Placental epithelial cell (primary cell): ENCODE measurements around the gene ISOC2. TPM values are rescaled to one million over a fixed set of nuclear protein-coding genes. Genes with fewer than 3 reads are reported as not detected.

Source experiments
- total RNA-seq: library from RNA; depleted of rRNA; stranded (reverse); fragments of >200 nt; gene quantifications from 2 replicates; pipeline ENCODE4 v1.2.3, GENCODE V29; 2012

The ISOC2 gene, protein sequence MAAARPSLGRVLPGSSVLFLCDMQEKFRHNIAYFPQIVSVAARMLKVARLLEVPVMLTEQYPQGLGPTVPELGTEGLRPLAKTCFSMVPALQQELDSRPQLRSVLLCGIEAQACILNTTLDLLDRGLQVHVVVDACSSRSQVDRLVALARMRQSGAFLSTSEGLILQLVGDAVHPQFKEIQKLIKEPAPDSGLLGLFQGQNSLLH
- 63.6 and 80.4 TPM in 2 replicates for total RNA-seq

DNA sequence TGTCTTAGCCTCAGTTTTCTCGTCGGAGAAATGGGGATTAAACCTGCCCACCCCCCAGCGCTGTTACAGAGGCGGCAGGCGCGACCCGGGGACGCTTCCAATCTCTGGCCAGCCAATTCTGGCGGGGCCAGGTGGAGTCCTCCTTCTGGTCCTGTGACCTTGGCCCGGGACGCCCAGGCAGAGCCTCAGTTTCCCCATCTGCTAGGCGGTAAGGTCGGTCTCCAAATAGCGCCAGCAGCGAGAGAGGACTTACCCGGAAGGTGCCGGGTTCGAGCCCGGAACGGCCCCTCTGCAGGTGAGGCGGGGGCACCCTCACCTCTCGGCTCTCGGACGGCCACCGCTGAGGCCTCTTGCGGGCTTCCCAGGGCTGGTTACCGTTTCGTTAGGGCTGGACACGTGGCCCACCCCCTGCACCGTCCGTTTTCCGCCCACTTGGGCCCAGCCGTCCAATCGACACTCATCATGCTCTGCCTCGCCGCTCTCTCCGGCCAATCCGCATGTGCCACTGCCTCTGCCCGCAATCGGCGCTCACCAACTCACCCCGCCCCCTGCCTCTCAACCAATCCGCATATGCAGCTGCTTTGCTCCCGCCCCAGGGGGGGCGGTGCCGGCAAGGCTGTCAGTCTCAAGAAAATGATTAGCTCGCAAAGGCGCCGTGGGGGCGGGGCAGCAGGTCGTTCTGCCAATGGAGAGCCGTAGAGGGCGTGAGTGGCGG lies at the start of gene ISOC2:
Gene ISOC2 (minus strand): TSS at position 384 of the 715 bp plus-strand sequence. CDS start 5,156 bp downstream, outside the sequence.

DNA sequence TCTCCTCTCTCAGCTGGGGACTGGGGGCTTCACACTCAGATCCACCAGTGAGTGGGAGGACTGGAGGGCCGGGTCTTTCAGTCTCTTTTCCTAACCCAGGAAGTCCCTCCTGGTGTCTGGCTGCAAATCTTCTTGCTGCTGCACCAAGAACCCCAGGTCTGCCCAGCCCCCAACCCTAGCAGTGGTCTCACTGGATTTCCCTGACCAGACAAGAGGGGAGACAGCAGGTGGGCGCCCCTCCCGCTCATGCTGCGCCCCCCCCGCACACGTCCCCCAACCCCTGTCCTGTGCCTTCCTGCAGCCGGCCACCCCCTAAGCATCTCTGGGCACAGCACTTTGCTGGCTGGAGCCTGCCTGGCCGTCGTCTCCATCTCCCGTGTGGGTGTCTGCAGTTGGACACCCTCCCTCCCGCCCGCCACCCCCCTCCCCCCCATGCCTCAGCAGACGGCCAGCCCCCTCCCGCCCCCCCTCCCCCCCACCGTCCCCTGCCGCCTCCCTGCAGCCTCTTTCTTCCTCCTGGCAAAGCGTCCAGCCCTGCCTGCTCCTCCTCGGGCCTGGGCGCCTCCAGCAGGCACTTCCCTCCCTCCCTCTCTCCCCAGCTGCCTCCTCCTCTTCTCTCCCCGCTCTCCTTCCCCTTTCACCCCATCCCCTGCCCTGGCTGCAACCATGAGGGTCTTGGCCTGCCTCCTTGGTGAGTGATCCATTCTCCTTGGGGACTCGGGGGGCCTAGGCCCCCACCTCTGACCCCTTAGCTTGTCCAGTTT lies 26.7 kb upstream of the ISOC2 start, which contains the start of gene SSC5D:
Gene SSC5D (plus strand): TSS at position 513 of the 764 bp plus-strand sequence. CDS start 154 bp downstream, at position 667.

GRCh38 chr19:55484593-55485438 lies 23.4 kb upstream of the ISOC2 start, which contains the start of gene NAT14:
NAT14 (plus strand) TSS chr19:55485188; CDS start chr19:55485709, 521 bp downstream.

DNA sequence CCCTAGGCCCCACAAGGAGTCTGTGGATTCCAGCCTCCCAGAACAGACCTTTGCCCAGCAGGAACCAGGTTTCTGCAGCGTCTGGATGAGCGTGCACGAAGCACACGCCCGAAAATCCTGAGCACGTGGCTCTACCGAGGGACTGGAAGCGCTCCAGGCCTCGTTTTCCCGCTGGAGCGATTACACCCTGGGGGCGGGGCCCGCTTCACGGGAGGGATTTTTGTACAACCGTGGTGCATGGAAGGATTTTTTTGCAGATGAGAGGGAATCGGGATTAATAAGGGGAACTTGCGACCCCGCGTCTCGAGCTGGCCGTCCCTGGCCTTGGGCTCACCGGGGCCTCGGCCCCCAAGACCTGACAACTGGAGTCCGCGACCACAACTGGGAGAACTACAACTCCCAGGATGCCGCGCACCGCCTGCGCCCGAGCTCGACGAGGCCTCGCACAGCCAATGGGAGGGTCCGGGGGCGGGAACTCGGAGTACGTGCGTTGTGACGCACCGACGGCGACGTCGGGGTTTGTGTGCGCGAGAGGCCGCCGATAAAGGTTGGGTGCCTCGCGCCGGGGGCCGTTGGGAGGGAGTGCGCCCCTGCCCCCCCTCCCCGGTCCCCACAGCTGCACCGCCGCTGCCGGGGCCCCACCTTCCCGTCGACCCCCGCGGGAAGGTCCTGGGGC lies 14.8 kb upstream of the ISOC2 start, which contains the start of gene ZNF628:
Gene ZNF628 (plus strand): TSS at position 518 of the 676 bp plus-strand sequence. CDS start 3,294 bp downstream, outside the sequence.

GRCh38 chr19:55464662-55465054 lies 3.2 kb upstream of the ISOC2 start, which contains the start of gene C19orf85:
C19orf85 (minus strand) TSS chr19:55464751; CDS start chr19:55464554, 197 bp downstream.

DNA sequence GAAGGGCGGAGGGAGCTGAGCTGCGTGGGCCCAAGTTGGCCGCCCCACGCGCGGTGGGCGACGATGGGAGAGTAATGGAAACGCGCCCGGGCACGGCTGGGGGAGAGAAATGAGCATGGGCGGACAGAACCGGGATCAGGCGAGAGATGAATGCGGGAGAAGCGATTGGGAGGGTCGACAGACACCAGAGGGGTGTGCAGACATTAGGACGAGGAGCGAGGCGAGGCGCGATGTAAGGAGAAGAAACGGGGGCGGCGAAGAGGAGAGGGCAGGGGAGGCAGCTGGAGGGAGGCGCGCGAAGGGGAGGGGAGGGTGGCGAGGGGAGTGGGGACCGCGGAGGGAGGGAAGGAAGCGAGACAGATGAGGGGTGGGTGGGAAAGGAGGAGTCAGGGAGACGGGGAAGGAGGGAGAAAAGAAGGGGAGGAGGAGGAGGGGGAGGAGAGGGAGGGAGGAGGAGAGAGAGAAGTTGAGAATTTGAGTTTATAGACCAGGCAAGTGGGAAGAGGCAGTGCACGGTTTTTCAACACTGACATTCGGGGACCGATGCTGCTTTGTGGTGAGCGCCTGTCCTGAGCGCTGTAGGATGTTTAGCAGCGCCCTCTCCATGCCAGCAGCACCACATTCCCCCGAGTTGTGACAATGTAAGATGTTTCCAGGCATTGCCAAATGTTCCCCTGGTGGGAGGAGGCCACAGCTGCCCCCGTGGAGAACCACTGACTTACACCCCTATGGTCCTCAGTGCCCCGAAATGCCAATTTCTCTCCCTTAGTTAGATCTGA lies 18.2 kb downstream of the ISOC2 start, which contains the start of gene SHISA7:
Gene SHISA7 (minus strand): TSS at position 256 of the 779 bp plus-strand sequence. CDS start 437 bp downstream, outside the sequence.

DNA sequence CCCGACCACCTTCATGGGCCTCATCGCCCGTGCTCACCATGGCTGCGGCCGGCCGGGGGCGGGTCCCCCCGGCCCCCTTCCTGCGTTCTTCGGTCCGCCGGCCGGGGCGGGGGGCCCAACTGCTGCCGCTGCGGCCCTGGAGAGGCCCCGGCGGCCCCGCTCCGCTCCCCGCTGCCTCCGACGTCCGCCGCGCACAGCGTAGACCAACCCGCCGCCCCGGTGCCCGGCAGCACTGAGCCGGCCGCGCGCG lies 54.0 kb downstream of the ISOC2 start, which contains the start of gene UBE2S:
Gene UBE2S (minus strand): TSS at position 239 of the 250 bp plus-strand sequence. CDS start 199 bp downstream, at position 40.

Other genes with a start within 250 kb of the ISOC2 start
- 3.9 TPM in 2 replicates for gene TMEM86B, start 232.9 kb downstream of the ISOC2 start, total RNA-seq
- 32.2 and 54.1 TPM in 2 replicates for gene PPP6R1, start 202.6 kb downstream of the ISOC2 start, total RNA-seq
- gene HSPBP1, start 181.5 kb downstream of the ISOC2 start, total RNA-seq, result 20.4 and 64.0 TPM in 2 replicates
- 0.79 and 2.2 TPM in 2 replicates for gene BRSK1, start 177.6 kb downstream of the ISOC2 start, total RNA-seq
- not detected in 2 replicates for gene TMEM150B, start 136.3 kb downstream of the ISOC2 start, total RNA-seq
- 10.5 and 24.3 TPM in 2 replicates for gene KMT5C, start 121.8 kb downstream of the ISOC2 start, total RNA-seq
- gene COX6B2, start 106.9 kb downstream of the ISOC2 start, total RNA-seq, result 0.11 and 0.79 TPM in 2 replicates
- gene GARIN5B, start 98.4 kb downstream of the ISOC2 start, total RNA-seq, result 0.39 TPM in 1 of 2 replicates, not detected in the other
- gene IL11, start 91.2 kb downstream of the ISOC2 start, total RNA-seq, result 5.1 and 7.7 TPM in 2 replicates
- 2.0 TPM in 1 of 2 replicates, not detected in the other for gene TMEM190, start 84.8 kb downstream of the ISOC2 start, total RNA-seq
- gene TMEM238, start 77.3 kb downstream of the ISOC2 start, total RNA-seq, result 0.39 and 3.7 TPM in 2 replicates
- 362 and 492 TPM in 2 replicates for gene RPL28, start 75.7 kb downstream of the ISOC2 start, total RNA-seq
- 30.2 and 81.9 TPM in 2 replicates for gene UBE2S, start 53.9 kb downstream of the ISOC2 start, total RNA-seq
- gene SHISA7, start 18.3 kb downstream of the ISOC2 start, total RNA-seq, result not detected in 2 replicates
- not detected in 2 replicates for gene C19orf85, start 3.1 kb upstream of the ISOC2 start, total RNA-seq
- 2.0 and 2.8 TPM in 2 replicates for gene ZNF628, start 15.0 kb upstream of the ISOC2 start, total RNA-seq
- 7.7 and 10.6 TPM in 2 replicates for gene NAT14, start 23.5 kb upstream of the ISOC2 start, total RNA-seq
- gene SSC5D, start 26.8 kb upstream of the ISOC2 start, total RNA-seq, result 0.22 and 1.2 TPM in 2 replicates
- not detected in 2 replicates for gene SBK2, start 75.5 kb upstream of the ISOC2 start, total RNA-seq
- gene SBK3, start 83.9 kb upstream of the ISOC2 start, total RNA-seq, result not detected in 2 replicates
- 7.1 and 7.6 TPM in 2 replicates for gene ZNF579, start 119.2 kb upstream of the ISOC2 start, total RNA-seq
- 5.1 and 8.9 TPM in 2 replicates for gene FIZ1, start 137.9 kb upstream of the ISOC2 start, total RNA-seq
- 7.5 and 14.1 TPM in 2 replicates for gene ZNF524, start 138.6 kb upstream of the ISOC2 start, total RNA-seq
- gene ZNF865, start 144.0 kb upstream of the ISOC2 start, total RNA-seq, result 1.8 and 2.0 TPM in 2 replicates
- 7.5 and 11.0 TPM in 2 replicates for gene ZNF784, start 162.9 kb upstream of the ISOC2 start, total RNA-seq
- 8.1 and 10.2 TPM in 2 replicates for gene ZNF580, start 179.4 kb upstream of the ISOC2 start, total RNA-seq
- gene ZNF581, start 182.0 kb upstream of the ISOC2 start, total RNA-seq, result 33.3 and 57.3 TPM in 2 replicates
- 2.8 and 7.5 TPM in 2 replicates for gene CCDC106, start 186.6 kb upstream of the ISOC2 start, total RNA-seq
- 70.3 and 84.4 TPM in 2 replicates for gene U2AF2, start 193.4 kb upstream of the ISOC2 start, total RNA-seq
- gene EPN1, start 213.6 kb upstream of the ISOC2 start, total RNA-seq, result 14.5 and 98.1 TPM in 2 replicates